HG02642 (cell line): ENCODE results near the gene PAFAH2.

Source experiments
- ATAC-seq: cut with Tn5 transposase; IDR thresholded peaks from one replicate; pipeline ENCODE4 v1.9.1; 2021; ENCODE audit warnings: mild to moderate bottlenecking; ENCODE audit not compliant: unreplicated experiment, poor library complexity

Gene PAFAH2

GRCh38 chr1:26031611-26032220 lies 33.9 kb upstream of the PAFAH2 start:
- ATAC-seq = no peak

- no peak for ATAC-seq
Observed at GRCh38 chr1:26031196-26031595, 33.3 kb upstream of the PAFAH2 start.

- no peak for ATAC-seq
Observed at GRCh38 chr1:26029864-26030481, 32.1 kb upstream of the PAFAH2 start.

GRCh38 chr1:26029054-26029863 lies 31.4 kb upstream of the PAFAH2 start:
- ATAC-seq = no peak

GRCh38 chr1:26028490-26028980 lies 30.7 kb upstream of the PAFAH2 start:
- ATAC-seq = no peak

GRCh38 chr1:26027716-26028489 lies 30.0 kb upstream of the PAFAH2 start:
- no peak for ATAC-seq

- ATAC-seq = no peak
Observed at GRCh38 chr1:26025517-26025916, 27.7 kb upstream of the PAFAH2 start.

- no peak for ATAC-seq
Observed at GRCh38 chr1:26025060-26025459, 27.2 kb upstream of the PAFAH2 start.

GRCh38 chr1:26023826-26024225 lies 26.0 kb upstream of the PAFAH2 start:
- ATAC-seq = no peak

- no peak for ATAC-seq
Observed at GRCh38 chr1:26023009-26023408, 25.1 kb upstream of the PAFAH2 start.

GRCh38 chr1:26022404-26022779 lies 24.5 kb upstream of the PAFAH2 start:
- ATAC-seq = no peak

- no peak for ATAC-seq
Observed at GRCh38 chr1:26021647-26022403, 24.0 kb upstream of the PAFAH2 start, which contains the start of gene EXTL1. EXTL1 (plus strand) TSS chr1:26021775; CDS start chr1:26022647, 872 bp downstream.

- no peak for ATAC-seq
Observed at GRCh38 chr1:26020941-26021646, 23.2 kb upstream of the PAFAH2 start.

- no peak for ATAC-seq
Observed at GRCh38 chr1:26020330-26020768, 22.5 kb upstream of the PAFAH2 start.

- ATAC-seq = no peak
Observed at GRCh38 chr1:26019641-26020315, 21.9 kb upstream of the PAFAH2 start.

- no peak for ATAC-seq
Observed at GRCh38 chr1:26017606-26018005, 19.7 kb upstream of the PAFAH2 start.

- ATAC-seq = no peak
Observed at GRCh38 chr1:26016953-26017545, 19.2 kb upstream of the PAFAH2 start.

- ATAC-seq = no peak
Observed at GRCh38 chr1:26016258-26016952, 18.5 kb upstream of the PAFAH2 start.
